ENCODE measurements around the gene FRMD4A. TPM values are rescaled to one million over a fixed set of nuclear protein-coding genes. Genes with fewer than 3 reads are reported as not detected.
"Not testable (repeated sequence)": the region's sequence is repeated elsewhere in the genome, so short reads cannot be mapped to it uniquely, and the experiment has no call there.

FRMD4A gene
- total RNA-seq, 1 experiment from 2014 or later: 7.0 TPM

GRCh38 chr10:14236341-14236740 lies 94.4 kb downstream of the FRMD4A start:
- H3K27ac Mint-ChIP-seq (ENCODE audit: unreplicated experiment): no peak overlapping the region
- H3K4me3 Mint-ChIP-seq (ENCODE audit: low read depth, unreplicated experiment): no peak overlapping the region
- H3K4me1 Mint-ChIP-seq (ENCODE audit: low read depth, unreplicated experiment): no peaks in the 10 kb centered on the region
- H3K27me3 Mint-ChIP-seq (ENCODE audit: unreplicated experiment): peaks cover 77% of the 10 kb centered on the region
- BruUV-seq (replicated peaks): no TSS peak
- no peak for TF ChIP-seq CTCF (IDR thresholded peaks at IDR 0.05; ENCODE audit: unreplicated experiment)
- CTCF ChIA-PET: interaction anchor here (0.6 kb wide), 1 partner anchor 1453 kb away, joined by 4 read pairs; no protein-coding TSS in a partner anchor
- intact Hi-C loops (cut with micrococcal nuclease; ENCODE audit: unreplicated experiment): no loop called here
- DNase-seq: no peak
- H3K9me3 Mint-ChIP-seq (ENCODE audit: low read depth, unreplicated experiment): no peaks in the 10 kb centered on the region
- no peaks in the 10 kb centered on the region for H3K36me3 Mint-ChIP-seq (ENCODE audit: insufficient read depth, unreplicated experiment)

- Mint-ChIP-seq H3K4me1 (ENCODE audit: low read depth, unreplicated experiment) (no peaks in the 10 kb centered on the region), H3K9me3 (ENCODE audit: low read depth, unreplicated experiment) (no peaks in the 10 kb centered on the region), H3K36me3 (ENCODE audit: insufficient read depth, unreplicated experiment) (no peaks in the 10 kb centered on the region), H3K4me3 (ENCODE audit: low read depth, unreplicated experiment) (no peak overlapping the region), H3K27ac (ENCODE audit: unreplicated experiment) (no peak overlapping the region), H3K27me3 (ENCODE audit: unreplicated experiment) (peaks cover 84% of the 10 kb centered on the region)
- CTCF ChIA-PET: no interaction called here
- TF ChIP-seq CTCF (IDR thresholded peaks at IDR 0.05; ENCODE audit: unreplicated experiment): no peak
- no peak for DNase-seq
- BruUV-seq (replicated peaks): no TSS peak
- intact Hi-C loops (cut with micrococcal nuclease; ENCODE audit: unreplicated experiment): no loop called here
These were observed 95.0 kb downstream of the FRMD4A start for GRCh38 chr10:14235566-14236195.

- CTCF ChIA-PET: no interaction called here
- no peak for TF ChIP-seq CTCF (IDR thresholded peaks at IDR 0.05; ENCODE audit: unreplicated experiment)
- Mint-ChIP-seq H3K27ac (ENCODE audit: unreplicated experiment) (no peak overlapping the region), H3K9me3 (ENCODE audit: low read depth, unreplicated experiment) (no peaks in the 10 kb centered on the region), H3K27me3 (ENCODE audit: unreplicated experiment) (peaks cover 79% of the 10 kb centered on the region), H3K4me1 (ENCODE audit: low read depth, unreplicated experiment) (no peaks in the 10 kb centered on the region), H3K36me3 (ENCODE audit: insufficient read depth, unreplicated experiment) (no peaks in the 10 kb centered on the region), H3K4me3 (ENCODE audit: low read depth, unreplicated experiment) (no peak overlapping the region)
- intact Hi-C loops (cut with micrococcal nuclease; ENCODE audit: unreplicated experiment): no loop called here
- DNase-seq: no peak
- BruUV-seq (replicated peaks): no TSS peak
These were observed 97.2 kb downstream of the FRMD4A start for GRCh38 chr10:14233566-14233965.

GRCh38 chr10:14228798-14229197 lies 101.9 kb downstream of the FRMD4A start:
- H3K4me3 Mint-ChIP-seq (ENCODE audit: low read depth, unreplicated experiment); H3K9me3 Mint-ChIP-seq (ENCODE audit: low read depth, unreplicated experiment); BruUV-seq (replicated peaks); H3K27ac Mint-ChIP-seq (ENCODE audit: unreplicated experiment); H3K36me3 Mint-ChIP-seq (ENCODE audit: insufficient read depth, unreplicated experiment); DNase-seq; intact Hi-C loops (cut with micrococcal nuclease; ENCODE audit: unreplicated experiment); H3K4me1 Mint-ChIP-seq (ENCODE audit: low read depth, unreplicated experiment): not testable (repeated sequence)
- CTCF ChIA-PET: interaction anchor here (0.7 kb wide), 1 partner anchor 25 kb away, joined by 3 read pairs; no protein-coding TSS in a partner anchor
- peaks cover 77% of the 10 kb centered on the region for H3K27me3 Mint-ChIP-seq (ENCODE audit: unreplicated experiment)

GRCh38 chr10:14225379-14225778 lies 105.3 kb downstream of the FRMD4A start:
- intact Hi-C loops (cut with micrococcal nuclease; ENCODE audit: unreplicated experiment): no loop called here
- CTCF ChIA-PET: no interaction called here
- no peaks in the 10 kb centered on the region for H3K9me3 Mint-ChIP-seq (ENCODE audit: low read depth, unreplicated experiment)
- H3K36me3 Mint-ChIP-seq (ENCODE audit: insufficient read depth, unreplicated experiment): no peaks in the 10 kb centered on the region
- BruUV-seq (replicated peaks): no TSS peak
- no peaks in the 10 kb centered on the region for H3K4me1 Mint-ChIP-seq (ENCODE audit: low read depth, unreplicated experiment)
- no peak for TF ChIP-seq CTCF (IDR thresholded peaks at IDR 0.05; ENCODE audit: unreplicated experiment)
- H3K27me3 Mint-ChIP-seq (ENCODE audit: unreplicated experiment): peaks cover 66% of the 10 kb centered on the region
- no peak overlapping the region for H3K4me3 Mint-ChIP-seq (ENCODE audit: low read depth, unreplicated experiment)
- no peak for DNase-seq
- H3K27ac Mint-ChIP-seq (ENCODE audit: unreplicated experiment): no peak overlapping the region
